Limb (tissue), 2 donors: ENCODE results near the gene PDSS2.
"Not testable (repeated sequence)": the region's sequence is repeated elsewhere in the genome, so short reads cannot be mapped to it uniquely, and the experiment has no call there.

Experiments used
- DNase-seq, 2 donors: peaks; one replicate each; pipeline ENCODE4 v3.0.0-alpha.2; 2016; ENCODE audit errors: extremely low spot score in 2 of 2

The PDSS2 gene

DNA sequence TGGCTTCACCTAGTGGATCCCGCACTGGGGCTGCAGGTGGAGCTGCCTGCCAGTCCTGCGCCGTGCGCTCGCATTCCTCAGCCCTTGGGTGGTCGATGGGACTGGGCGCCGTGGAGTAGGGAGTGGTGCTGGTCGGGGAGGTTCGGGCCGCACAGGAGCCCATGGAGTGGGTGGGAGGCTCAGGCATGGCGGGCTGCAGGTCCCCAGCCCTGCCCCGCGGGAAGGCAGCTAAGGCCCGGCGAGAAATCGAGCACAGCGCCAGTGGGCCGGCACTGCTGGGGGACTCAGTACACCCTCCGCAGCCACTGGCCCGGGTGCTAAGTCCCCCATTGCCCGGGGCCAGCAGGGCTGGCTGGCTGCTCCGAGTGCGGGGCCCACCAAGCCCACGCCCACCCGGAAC is 95.2 kb downstream of the PDSS2 start:
- not testable (repeated sequence) for DNase-seq

GRCh38 chr6:107361753-107362604 is 97.4 kb downstream of the PDSS2 start:
- no peak for DNase-seq

- no peak for DNase-seq
These were observed 98.9 kb downstream of the PDSS2 start for GRCh38 chr6:107360476-107360875.

DNA sequence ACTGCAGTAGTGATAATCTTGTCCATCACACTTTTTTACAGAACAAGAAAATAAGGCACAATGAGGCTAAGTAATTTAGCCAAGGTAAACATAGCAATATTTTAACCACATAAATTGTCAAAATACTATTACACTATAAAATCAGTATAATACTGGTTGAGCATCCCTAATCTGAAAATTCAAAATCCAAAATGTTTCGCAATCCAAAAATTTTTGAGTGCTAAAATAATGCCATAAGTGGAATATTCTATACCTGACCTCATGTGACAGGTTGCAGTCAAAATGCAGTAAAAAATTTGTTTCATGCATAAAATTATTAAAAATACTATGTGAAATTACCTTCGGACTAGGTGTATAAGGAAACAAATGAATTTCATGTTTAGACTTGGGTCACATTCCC is 101.5 kb downstream of the PDSS2 start:
- no peak for DNase-seq

DNA sequence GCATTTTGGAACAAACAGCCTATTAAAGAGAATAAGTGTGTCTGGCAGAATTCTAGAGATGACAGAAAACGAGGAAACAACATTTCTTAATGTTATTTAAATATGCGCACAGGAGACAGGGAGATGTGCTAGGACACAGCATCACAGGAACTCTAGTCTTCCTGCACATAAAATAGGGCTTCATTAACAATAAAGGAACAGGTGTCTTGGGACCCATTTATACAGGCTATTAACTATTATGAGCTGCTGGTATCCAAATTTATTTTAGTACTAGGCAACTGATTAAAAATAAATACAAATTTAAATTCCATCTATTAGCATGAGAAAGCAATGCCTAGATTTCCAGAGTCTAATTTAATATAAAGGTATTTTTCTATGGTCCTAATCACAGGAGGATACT is 102.3 kb downstream of the PDSS2 start:
- DNase-seq = no peak

DNA sequence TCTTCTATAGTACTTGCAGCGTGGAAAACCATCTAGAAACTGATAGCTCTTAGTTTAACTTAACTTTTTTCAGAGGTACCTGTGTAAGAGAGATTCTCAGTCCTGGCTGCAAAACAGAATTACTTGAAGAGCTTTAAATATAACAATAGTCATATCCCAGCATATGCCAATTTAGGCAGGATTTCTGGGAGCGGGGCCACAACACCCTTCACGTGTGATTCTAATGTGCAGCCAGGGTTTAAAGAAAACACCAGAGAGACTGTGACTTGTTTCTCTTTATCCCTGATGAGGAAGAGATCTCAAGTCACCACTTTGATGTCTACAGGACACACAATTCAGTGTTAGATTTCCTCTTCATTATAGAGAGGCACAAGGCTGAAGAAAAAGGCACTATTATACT is 103.7 kb downstream of the PDSS2 start:
- DNase-seq = no peak

- DNase-seq = no peak
These were observed 104.9 kb downstream of the PDSS2 start for GRCh38 chr6:107354451-107354850.

GRCh38 chr6:107353773-107354382 is 105.5 kb downstream of the PDSS2 start:
- peak in 1 of 2 donors; percentile 72 for DNase-seq

- DNase-seq = no peak
These were observed 111.1 kb downstream of the PDSS2 start for GRCh38 chr6:107348224-107348623.

DNA sequence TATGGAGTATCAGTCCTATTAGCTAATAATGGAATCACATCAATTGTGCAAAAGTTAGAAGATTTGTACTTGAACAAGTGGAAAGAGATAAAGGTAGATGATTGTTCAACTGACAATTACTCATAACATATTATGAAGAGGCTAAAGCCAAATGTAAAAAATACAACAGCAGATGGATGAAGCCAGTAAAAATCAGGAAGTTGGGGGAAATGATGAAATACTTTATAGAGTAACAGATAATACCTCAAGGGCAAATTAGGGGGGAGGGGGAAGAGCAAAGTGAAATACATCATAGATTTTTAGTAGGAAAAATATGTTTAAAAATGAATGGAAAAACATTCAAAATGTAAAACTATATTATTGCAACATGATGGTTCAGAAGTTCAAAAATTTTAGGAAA is 114.0 kb downstream of the PDSS2 start:
- DNase-seq = no peak

DNA sequence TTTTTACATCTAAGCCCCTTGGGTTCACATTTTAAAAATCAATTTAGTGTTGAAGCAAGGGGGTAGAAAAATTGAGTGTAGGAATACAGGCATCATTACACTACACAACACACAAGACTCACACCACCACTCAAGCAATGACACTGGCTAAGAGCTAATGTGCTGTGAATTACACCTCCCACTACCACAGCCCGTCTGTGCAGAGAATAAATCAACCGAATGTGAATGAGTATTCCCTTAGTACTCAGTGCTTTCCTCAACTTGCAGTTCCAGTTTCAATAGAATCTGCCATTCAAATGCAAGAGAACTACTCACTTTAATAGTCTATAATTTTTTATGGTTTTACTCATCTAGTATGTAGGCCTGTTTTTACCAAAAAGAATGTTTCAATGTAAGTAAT is 114.4 kb downstream of the PDSS2 start:
- no peak for DNase-seq

DNA sequence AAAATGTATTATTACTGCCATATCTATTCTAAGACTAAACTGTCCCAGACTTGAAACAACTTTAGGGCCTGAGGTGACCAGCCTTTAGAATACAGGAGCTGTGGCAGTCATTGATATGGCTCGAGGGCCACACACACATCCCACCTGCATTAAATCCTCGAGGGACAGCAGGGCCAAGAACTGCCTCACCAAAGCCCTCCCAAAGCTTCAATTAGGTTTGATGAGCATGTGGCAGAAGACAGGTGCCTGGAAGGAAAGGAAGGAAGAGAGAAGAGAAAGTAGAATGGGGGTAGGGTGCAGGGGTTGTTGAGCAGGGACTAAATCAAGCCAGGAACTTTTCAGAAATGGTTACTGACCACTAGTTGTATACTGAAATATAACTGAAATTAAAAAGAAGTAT is 115.0 kb downstream of the PDSS2 start:
- DNase-seq = no peak

- DNase-seq = no peak
These were observed 117.2 kb downstream of the PDSS2 start for GRCh38 chr6:107342144-107342543.

DNA sequence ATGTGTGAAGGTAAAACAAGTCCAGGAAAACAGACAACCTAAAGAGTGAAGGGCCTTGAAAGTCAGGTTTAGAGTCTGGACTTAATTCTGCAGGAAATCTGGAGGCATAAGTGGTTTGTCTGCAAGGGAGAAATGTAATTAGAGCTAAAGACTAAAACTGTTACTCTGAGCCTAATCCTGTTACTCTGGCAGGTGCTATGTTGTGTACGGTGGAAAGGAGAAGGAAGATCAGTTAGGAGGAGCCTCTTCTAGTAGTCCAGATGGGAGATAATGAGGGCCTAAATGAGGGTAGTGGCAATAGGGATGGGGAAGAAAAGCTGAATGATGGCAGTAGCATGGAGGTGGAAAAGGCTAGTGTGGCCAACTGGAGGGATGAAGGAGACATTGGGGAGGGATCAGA is 118.5 kb downstream of the PDSS2 start:
- DNase-seq = no peak

DNA sequence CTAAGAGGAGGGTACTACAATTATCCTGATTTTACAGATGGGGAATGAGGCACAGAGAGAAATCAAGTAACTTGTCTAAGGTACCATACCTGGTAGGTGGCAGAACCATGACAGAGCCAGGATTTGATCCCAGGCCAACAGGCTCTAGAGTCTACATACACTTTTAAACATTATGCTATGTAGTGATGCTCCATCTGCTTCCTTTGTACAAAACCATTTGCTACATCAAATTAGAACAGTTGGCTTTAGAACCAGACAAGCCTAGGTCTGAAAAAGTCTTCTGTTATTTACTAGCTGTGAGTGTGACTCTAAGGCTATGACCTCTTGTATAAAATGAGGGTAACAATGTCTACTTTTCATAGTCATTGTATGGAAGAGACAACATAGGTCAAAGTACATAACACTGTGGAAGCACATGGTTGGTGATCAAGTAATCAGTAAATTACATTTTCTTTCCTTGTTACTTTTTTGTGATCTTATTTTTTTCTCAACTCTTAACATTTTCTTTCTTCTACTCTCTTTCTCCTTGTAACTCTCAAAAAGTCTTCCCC is 122.1 kb downstream of the PDSS2 start:
- no peak for DNase-seq

- DNase-seq = no peak
These were observed 125.3 kb downstream of the PDSS2 start for GRCh38 chr6:107334026-107334425.

DNA sequence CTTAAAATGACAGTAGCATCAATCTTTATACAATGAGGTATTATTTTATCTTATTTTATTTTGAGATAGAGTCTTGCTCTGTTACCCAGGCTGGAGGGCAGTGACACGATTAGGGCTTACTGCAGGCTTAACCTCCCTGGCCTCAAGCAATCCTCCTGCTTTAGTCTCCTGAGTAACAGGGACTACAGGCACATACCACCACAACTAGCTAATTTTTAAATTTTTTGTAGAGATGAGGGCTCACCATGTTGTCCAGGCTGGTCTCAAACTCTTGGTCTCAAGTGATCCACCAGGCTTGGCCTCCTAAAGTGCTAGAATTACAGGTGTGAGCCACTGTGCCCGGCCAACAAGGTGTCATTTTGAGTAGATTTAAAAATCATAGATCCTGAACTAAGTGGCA is 125.9 kb downstream of the PDSS2 start:
- DNase-seq = no peak

DNA sequence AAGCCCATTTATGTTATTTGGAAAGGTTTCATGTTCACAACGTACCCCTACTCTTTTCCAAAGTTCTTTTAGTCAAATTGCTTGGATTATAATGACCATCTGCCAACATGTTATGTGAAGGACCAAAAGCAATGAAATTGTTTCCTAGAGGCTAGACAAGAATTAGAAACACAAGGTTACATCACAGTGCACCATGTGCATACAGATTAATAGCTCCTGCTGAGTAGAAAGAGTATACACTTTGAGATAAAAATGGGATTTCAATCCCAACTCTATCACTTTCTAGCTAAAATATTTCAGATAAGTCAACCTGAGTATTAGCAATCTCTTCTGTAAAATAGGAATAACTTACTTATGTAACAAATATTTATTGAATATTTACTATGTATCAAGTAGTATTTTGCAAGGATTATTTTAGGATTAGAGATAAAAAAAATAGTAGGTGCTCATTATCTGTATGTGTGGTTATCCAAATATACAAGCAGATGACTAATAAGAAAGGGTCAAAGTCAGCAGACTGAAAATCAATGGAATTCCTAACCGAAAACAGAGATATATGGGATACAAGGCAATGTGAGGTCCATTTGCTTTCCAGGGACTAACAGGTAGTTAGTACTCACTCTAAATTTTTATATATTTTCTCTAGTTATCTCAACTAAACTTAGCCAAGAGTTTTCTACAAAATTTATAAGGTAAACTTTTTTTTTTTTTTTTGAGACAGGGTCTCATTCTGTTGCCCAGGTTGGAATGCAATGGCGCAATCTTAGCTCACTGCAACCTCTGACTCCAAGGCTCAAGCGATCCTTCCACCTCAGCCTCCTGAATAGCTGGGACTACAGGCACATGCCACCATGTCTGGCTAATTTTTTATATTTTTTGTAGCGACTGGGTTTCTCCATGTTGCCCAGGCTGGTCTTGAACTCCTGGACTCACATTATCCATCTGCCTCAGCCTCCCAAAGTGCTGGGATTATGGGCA is 127.7 kb downstream of the PDSS2 start:
- no peak for DNase-seq

GRCh38 chr6:107330168-107330567 is 129.2 kb downstream of the PDSS2 start:
- DNase-seq = no peak

- DNase-seq = no peak
These were observed 130.1 kb downstream of the PDSS2 start for GRCh38 chr6:107329063-107329860.

DNA sequence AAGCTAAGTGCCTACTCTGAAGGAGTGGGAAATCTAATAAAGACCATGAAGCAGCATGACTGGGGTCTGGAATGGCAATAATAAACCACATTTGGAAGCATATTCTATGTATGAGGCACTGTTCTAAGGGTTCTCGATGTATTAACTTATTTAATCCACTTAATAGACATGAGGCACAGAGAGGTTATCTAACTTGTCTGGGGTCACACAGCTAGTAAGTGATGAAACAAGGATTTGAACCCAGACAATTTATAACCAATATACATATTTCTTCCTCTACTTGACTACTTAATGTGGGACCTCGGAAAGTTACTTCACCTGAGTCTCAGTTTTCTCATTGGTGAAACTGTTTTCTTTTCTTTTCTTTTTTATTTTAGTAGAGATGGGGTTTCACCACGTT is 131.3 kb downstream of the PDSS2 start:
- no peak for DNase-seq
